H1 (cell line): ENCODE results near the gene MTMR10. TPM values are rescaled to one million over a fixed set of nuclear protein-coding genes. Genes with fewer than 3 reads are reported as not detected.

ENCODE experiments used
- ATF2 ChIP-seq: IDR thresholded peaks from 2 replicates; pipeline ENCODE4 v1.6.1; 2012; ENCODE audit warnings: low read length, inconsistent platforms
- CHD1 ChIP-seq: IDR thresholded peaks from 2 replicates; pipeline ENCODE4 v1.6.1; 2012; ENCODE audit warnings: low read depth, low read length, improper control_type of control experiment
- CTBP2 ChIP-seq: IDR thresholded peaks from 2 replicates; pipeline ENCODE4 v1.7.0; 2011; ENCODE audit warnings: borderline replicate concordance, mild to moderate bottlenecking, moderate library complexity, mixed read lengths, low read length; ENCODE audit not compliant: insufficient read depth, insufficient read length
- HDAC2 ChIP-seq, 2 experiments: fragments of 300-600 bp in 1 of 2; sonication (generic) in 1 of 2; IDR thresholded peaks; 2 replicates each; pipeline ENCODE4 v1.6.1; 2011 to 2012; ENCODE audit warnings: low read depth in 2 of 2, low read length in 2 of 2, mild to moderate bottlenecking in 2 of 2, moderate library complexity in 2 of 2, borderline replicate concordance in 1 of 2, inconsistent platforms in 1 of 2
- TBP ChIP-seq: IDR thresholded peaks from 2 replicates; pipeline ENCODE4 v1.6.1; 2011; ENCODE audit warnings: low read depth, low read length, improper control_type of control experiment
- polyA plus RNA-seq, 7 experiments: library from polyadenylated mRNA; depleted of rRNA in 3 of 7; stranded (reverse) in 5 of 7; unstranded in 2 of 7; fragments of >200 nt in 5 of 7; fragments of 200-250 nt in 2 of 7; gene quantifications; 1 replicate in 5 of 7; 2 replicates in 1 of 7; 4 replicates in 1 of 7; pipeline versions ENCODE4 v1.2.1 to v1.2.3, GENCODE V29; 2011 to 2013; ENCODE audit warnings: missing spikeins in 2 of 7, mixed read lengths in 2 of 7
- total RNA-seq: library from RNA; stranded (reverse); fragmentation: NEBNext Ultra II Directional; extraction: Animal tissue kit (Norgen Biotek cat#: 25700); gene quantifications from 2 replicates; pipeline ENCODE4 v1.2.1, GENCODE V29; 2021
- TF ChIP-seq, protein P1 (sequence below): fragments of 300-600 bp; sonication (generic); IDR thresholded peaks from 2 replicates; pipeline ENCODE4 v1.7.1; 2012; ENCODE audit warnings: low read length, moderate library complexity, mild to moderate bottlenecking, inconsistent platforms; ENCODE audit not compliant: insufficient replicate concordance

The MTMR10 gene
- total and polyA plus RNA-seq, 2 of the 8 experiments (the other 6 are each of a cell fraction or from before 2014, with no cell fraction given): 3.8 to 13.1 TPM

DNA sequence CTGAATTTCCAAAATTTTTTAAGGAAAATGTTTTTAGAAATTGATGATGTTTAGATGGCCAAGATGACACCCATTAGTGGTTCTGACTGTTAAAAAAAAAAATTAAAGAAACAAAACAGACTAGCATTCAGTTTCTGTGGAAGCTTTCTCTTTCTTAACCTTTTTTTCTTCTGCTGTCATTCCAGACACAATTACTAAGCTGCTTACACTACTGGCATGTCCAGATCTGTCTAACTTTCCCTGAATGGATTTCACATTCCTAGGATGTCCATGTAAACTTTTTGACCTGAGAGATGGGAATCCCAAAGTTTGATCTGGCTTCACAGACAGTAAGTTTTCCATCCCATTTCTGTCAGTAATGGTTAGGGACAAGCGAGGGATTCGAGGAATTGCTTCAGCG is 10.3 kb upstream of the MTMR10 start (continued):
- TF ChIP-seq, protein P1, sequence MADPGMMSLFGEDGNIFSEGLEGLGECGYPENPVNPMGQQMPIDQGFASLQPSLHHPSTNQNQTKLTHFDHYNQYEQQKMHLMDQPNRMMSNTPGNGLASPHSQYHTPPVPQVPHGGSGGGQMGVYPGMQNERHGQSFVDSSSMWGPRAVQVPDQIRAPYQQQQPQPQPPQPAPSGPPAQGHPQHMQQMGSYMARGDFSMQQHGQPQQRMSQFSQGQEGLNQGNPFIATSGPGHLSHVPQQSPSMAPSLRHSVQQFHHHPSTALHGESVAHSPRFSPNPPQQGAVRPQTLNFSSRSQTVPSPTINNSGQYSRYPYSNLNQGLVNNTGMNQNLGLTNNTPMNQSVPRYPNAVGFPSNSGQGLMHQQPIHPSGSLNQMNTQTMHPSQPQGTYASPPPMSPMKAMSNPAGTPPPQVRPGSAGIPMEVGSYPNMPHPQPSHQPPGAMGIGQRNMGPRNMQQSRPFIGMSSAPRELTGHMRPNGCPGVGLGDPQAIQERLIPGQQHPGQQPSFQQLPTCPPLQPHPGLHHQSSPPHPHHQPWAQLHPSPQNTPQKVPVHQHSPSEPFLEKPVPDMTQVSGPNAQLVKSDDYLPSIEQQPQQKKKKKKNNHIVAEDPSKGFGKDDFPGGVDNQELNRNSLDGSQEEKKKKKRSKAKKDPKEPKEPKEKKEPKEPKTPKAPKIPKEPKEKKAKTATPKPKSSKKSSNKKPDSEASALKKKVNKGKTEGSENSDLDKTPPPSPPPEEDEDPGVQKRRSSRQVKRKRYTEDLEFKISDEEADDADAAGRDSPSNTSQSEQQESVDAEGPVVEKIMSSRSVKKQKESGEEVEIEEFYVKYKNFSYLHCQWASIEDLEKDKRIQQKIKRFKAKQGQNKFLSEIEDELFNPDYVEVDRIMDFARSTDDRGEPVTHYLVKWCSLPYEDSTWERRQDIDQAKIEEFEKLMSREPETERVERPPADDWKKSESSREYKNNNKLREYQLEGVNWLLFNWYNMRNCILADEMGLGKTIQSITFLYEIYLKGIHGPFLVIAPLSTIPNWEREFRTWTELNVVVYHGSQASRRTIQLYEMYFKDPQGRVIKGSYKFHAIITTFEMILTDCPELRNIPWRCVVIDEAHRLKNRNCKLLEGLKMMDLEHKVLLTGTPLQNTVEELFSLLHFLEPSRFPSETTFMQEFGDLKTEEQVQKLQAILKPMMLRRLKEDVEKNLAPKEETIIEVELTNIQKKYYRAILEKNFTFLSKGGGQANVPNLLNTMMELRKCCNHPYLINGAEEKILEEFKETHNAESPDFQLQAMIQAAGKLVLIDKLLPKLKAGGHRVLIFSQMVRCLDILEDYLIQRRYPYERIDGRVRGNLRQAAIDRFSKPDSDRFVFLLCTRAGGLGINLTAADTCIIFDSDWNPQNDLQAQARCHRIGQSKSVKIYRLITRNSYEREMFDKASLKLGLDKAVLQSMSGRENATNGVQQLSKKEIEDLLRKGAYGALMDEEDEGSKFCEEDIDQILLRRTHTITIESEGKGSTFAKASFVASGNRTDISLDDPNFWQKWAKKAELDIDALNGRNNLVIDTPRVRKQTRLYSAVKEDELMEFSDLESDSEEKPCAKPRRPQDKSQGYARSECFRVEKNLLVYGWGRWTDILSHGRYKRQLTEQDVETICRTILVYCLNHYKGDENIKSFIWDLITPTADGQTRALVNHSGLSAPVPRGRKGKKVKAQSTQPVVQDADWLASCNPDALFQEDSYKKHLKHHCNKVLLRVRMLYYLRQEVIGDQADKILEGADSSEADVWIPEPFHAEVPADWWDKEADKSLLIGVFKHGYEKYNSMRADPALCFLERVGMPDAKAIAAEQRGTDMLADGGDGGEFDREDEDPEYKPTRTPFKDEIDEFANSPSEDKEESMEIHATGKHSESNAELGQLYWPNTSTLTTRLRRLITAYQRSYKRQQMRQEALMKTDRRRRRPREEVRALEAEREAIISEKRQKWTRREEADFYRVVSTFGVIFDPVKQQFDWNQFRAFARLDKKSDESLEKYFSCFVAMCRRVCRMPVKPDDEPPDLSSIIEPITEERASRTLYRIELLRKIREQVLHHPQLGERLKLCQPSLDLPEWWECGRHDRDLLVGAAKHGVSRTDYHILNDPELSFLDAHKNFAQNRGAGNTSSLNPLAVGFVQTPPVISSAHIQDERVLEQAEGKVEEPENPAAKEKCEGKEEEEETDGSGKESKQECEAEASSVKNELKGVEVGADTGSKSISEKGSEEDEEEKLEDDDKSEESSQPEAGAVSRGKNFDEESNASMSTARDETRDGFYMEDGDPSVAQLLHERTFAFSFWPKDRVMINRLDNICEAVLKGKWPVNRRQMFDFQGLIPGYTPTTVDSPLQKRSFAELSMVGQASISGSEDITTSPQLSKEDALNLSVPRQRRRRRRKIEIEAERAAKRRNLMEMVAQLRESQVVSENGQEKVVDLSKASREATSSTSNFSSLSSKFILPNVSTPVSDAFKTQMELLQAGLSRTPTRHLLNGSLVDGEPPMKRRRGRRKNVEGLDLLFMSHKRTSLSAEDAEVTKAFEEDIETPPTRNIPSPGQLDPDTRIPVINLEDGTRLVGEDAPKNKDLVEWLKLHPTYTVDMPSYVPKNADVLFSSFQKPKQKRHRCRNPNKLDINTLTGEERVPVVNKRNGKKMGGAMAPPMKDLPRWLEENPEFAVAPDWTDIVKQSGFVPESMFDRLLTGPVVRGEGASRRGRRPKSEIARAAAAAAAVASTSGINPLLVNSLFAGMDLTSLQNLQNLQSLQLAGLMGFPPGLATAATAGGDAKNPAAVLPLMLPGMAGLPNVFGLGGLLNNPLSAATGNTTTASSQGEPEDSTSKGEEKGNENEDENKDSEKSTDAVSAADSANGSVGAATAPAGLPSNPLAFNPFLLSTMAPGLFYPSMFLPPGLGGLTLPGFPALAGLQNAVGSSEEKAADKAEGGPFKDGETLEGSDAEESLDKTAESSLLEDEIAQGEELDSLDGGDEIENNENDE: no peak
- TF ChIP-seq ATF2 (no peak), CTBP2 (no peak), TBP (no peak), HDAC2 (IDR thresholded peaks at IDR 0.05; ENCODE audit: borderline replicate concordance in 1 of 2, low read depth in 2 of 2, low read length in 2 of 2) (no peak), CHD1 (no peak)
